IMR-90 (cell line): ENCODE data around the gene PDS5A. TPM values are rescaled to one million over a fixed set of nuclear protein-coding genes. Genes with fewer than 3 reads are reported as not detected.

Experiments used
- ATAC-seq: fragments of 200-7000 bp; cut with Tn5 transposase; 2 replicates; pipeline ENCODE4 v1.9.1; 2020; ENCODE audit warnings: low read depth, mild to moderate bottlenecking, moderate library complexity
- BruUV-seq: library from RNA; stranded (reverse); fragments of 400-500 nt; replicated peaks from 2 replicates; lab custom pipeline; 2021; lab: Mats Ljungman, UMichigan
- CTCF ChIA-PET: fragments of 300-600 bp; formaldehyde crosslinking; extraction: SDS; loops from one replicate; lab custom pipeline; 2021; ENCODE audit warnings: antibody characterized with exemption; lab: Yijun Ruan, JAX
- POLR2A ChIA-PET: fragments of 300-600 bp; sonication (Branson Sonifier 250); formaldehyde crosslinking; loops from one replicate; lab custom pipeline; 2022; ENCODE audit warnings: antibody characterized with exemption; ENCODE audit not compliant: unreplicated experiment; lab: Charles Lee
- DNase-seq: peaks from one replicate; pipeline ENCODE4 v3.0.0; 2013
- H2AFZ ChIP-seq: replicated peaks from 2 replicates; pipeline ENCODE3; 2013; ENCODE audit warnings: low read length, mild to moderate bottlenecking; ENCODE audit not compliant: poor library complexity
- H2AK5ac ChIP-seq: 2 replicates; pipeline ENCODE4 v1.6.1; 2013; ENCODE audit warnings: low read depth, low read length, inconsistent platforms
- H2AK9ac ChIP-seq: replicated peaks from 2 replicates; pipeline ENCODE3; 2013; ENCODE audit warnings: mild to moderate bottlenecking, low read depth, low read length, moderate library complexity; ENCODE audit not compliant: poor library complexity
- H2BK120ac ChIP-seq: 2 replicates; pipeline ENCODE4 v1.6.1; 2013; ENCODE audit warnings: low read depth, low read length, inconsistent platforms
- H2BK15ac ChIP-seq: 3 replicates; pipeline ENCODE4 v1.6.1; 2013; ENCODE audit warnings: low read depth, low read length, inconsistent platforms
- H2BK20ac ChIP-seq: 2 replicates; pipeline ENCODE4 v1.6.1; 2013; ENCODE audit warnings: low read depth, mild to moderate bottlenecking, inconsistent platforms, low read length, moderate library complexity
- H2BK5ac ChIP-seq: 2 replicates; pipeline ENCODE4 v1.6.1; 2013; ENCODE audit warnings: mild to moderate bottlenecking, low read depth, low read length, inconsistent platforms; ENCODE audit not compliant: poor library complexity, severe bottlenecking
- H3K14ac ChIP-seq: replicated peaks from 2 replicates; pipeline ENCODE4 v1.6.1; 2013; ENCODE audit warnings: low read depth, low read length, inconsistent platforms
- H3K18ac ChIP-seq: 2 replicates; pipeline ENCODE4 v1.6.1; 2013; ENCODE audit warnings: low read depth, low read length, control low read depth
- H3K23ac ChIP-seq: 2 replicates; pipeline ENCODE4 v1.6.1; 2013; ENCODE audit warnings: low read depth, low read length, inconsistent platforms
- H3K27ac ChIP-seq: 2 replicates; pipeline ENCODE4 v1.5.1; 2013; ENCODE audit warnings: mild to moderate bottlenecking, control low read depth, low read length; ENCODE audit not compliant: insufficient read depth
- H3K27me3 ChIP-seq: 2 replicates; pipeline ENCODE4 v1.6.1; 2013; ENCODE audit warnings: low read length; ENCODE audit not compliant: control insufficient read depth, insufficient read depth
- H3K36me3 ChIP-seq: 2 replicates; pipeline ENCODE4 v1.6.1; 2013; ENCODE audit warnings: low read length, mixed read lengths; ENCODE audit not compliant: control insufficient read depth, insufficient read depth
- H3K4ac ChIP-seq: 2 replicates; pipeline ENCODE4 v1.6.1; 2013; ENCODE audit warnings: low read depth, low read length, inconsistent platforms
- H3K4me1 ChIP-seq: 2 replicates; pipeline ENCODE4 v1.6.1; 2013; ENCODE audit warnings: low read length, mixed read lengths; ENCODE audit not compliant: control insufficient read depth, insufficient read depth
- H3K4me2 ChIP-seq: 2 replicates; pipeline ENCODE4 v1.6.1; 2013; ENCODE audit warnings: low read depth, mild to moderate bottlenecking, control low read depth, low read length, moderate library complexity
- H3K4me3 ChIP-seq: 2 replicates; pipeline ENCODE4 v1.5.1; 2013; ENCODE audit warnings: low read depth, mild to moderate bottlenecking, control low read depth, low read length, moderate library complexity; ENCODE audit not compliant: insufficient read depth
- H3K56ac ChIP-seq: 2 replicates; pipeline ENCODE4 v1.6.1; 2013; ENCODE audit warnings: low read length, inconsistent platforms; ENCODE audit not compliant: insufficient read depth; ENCODE audit errors: extremely low read depth
- H3K79me1 ChIP-seq, 2 experiments: 2 replicates each; pipeline ENCODE4 v1.6.1; 2013; ENCODE audit warnings: low read length in 2 of 2, inconsistent platforms in 1 of 2, low read depth in 1 of 2
- H3K9ac ChIP-seq: 2 replicates; pipeline ENCODE4 v1.6.1; 2013; ENCODE audit warnings: low read depth, low read length, control low read depth
- H3K9me1 ChIP-seq: 2 replicates; pipeline ENCODE4 v1.6.1; 2013; ENCODE audit warnings: low read length, inconsistent platforms; ENCODE audit not compliant: insufficient read depth
- H3K9me3 ChIP-seq: 2 replicates; pipeline ENCODE4 v1.6.1; 2013; ENCODE audit warnings: low read length; ENCODE audit not compliant: control insufficient read depth, insufficient read depth
- H4K20me1 ChIP-seq: 2 replicates; pipeline ENCODE4 v1.6.1; 2013; ENCODE audit warnings: low read length, inconsistent platforms; ENCODE audit not compliant: insufficient read depth
- H4K5ac ChIP-seq: 2 replicates; pipeline ENCODE4 v1.6.1; 2013; ENCODE audit warnings: mild to moderate bottlenecking, low read depth, low read length, control low read depth
- H4K8ac ChIP-seq, 2 experiments: 2 replicates each; pipeline ENCODE4 v1.6.1; 2013; ENCODE audit warnings: low read depth in 2 of 2, low read length in 2 of 2, control low read depth in 1 of 2, inconsistent platforms in 1 of 2
- H4K91ac ChIP-seq: 2 replicates; pipeline ENCODE4 v1.6.1; 2013; ENCODE audit warnings: low read depth, low read length, inconsistent platforms; ENCODE audit not compliant: insufficient read depth
- BHLHE40 ChIP-seq: fragments of 150-350 bp; IDR thresholded peaks from 2 replicates; pipeline ENCODE4 v1.6.1; 2016; ENCODE audit warnings: mild to moderate bottlenecking, low read depth, low read length
- CHD1 ChIP-seq: IDR thresholded peaks from 2 replicates; pipeline ENCODE4 v1.6.1; 2012; ENCODE audit warnings: low read depth, low read length, improper control_type of control experiment
- CTCF ChIP-seq: conservative IDR thresholded peaks from 2 replicates; pipeline ENCODE4 v1.5.1; 2012; ENCODE audit warnings: mild to moderate bottlenecking, low read depth, low read length, improper control_type of control experiment
- FOS ChIP-seq: fragments of 150-350 bp; IDR thresholded peaks from 2 replicates; pipeline ENCODE4 v1.6.1; 2016; ENCODE audit warnings: low read depth, low read length
- MAFK ChIP-seq: IDR thresholded peaks from 2 replicates; pipeline ENCODE4 v1.6.1; 2012; ENCODE audit warnings: low read depth, low read length, improper control_type of control experiment
- WGBS, 2 experiments: methylation state at CpG; one replicate each; pipeline versions ENCODE4 v1.1.5 to v1.1.7; 2013; ENCODE audit warnings: missing lambda C conversion rate in 2 of 2; ENCODE audit not compliant: insufficient read length in 1 of 2; ENCODE audit errors: extremely low coverage in 2 of 2; 5-methylcytosine and 5-hydroxymethylcytosine counted together
- dilution Hi-C: fragments of 300-500 bp; cut with HindIII; formaldehyde crosslinking; loops from one replicate; pipeline ENCODE4 v1.14.3; 2018; ENCODE audit warnings: low sequenced_read_pairs; ENCODE audit not compliant: unreplicated experiment
- in situ Hi-C: fragments of 300-500 bp; cut with MboI; formaldehyde crosslinking; loops from 3 replicates; pipeline ENCODE4 v1.14.3; 2019; ENCODE audit warnings: low sequenced_read_pairs, inconsistent platforms, mixed read lengths
- intact Hi-C: fragments of 100-400 bp; cut with micrococcal nuclease; formaldehyde crosslinking; loops from 2 replicates; pipeline ENCODE4 v1.10.0; 2022
- polyA plus RNA-seq, 3 experiments: library from polyadenylated mRNA; depleted of rRNA; stranded (reverse); fragments of >200 nt; gene quantifications; 2 replicates each; pipeline ENCODE4 v1.2.3, GENCODE V29; 2012; ENCODE audit warnings: low replicate concordance in 1 of 3
- total RNA-seq: library from RNA; depleted of rRNA; stranded (reverse); fragments of >200 nt; gene quantifications from 2 replicates; pipeline ENCODE4 v1.2.3, GENCODE V29; 2012
- TF ChIP-seq, protein P1 (sequence below): fragments of 150-350 bp; IDR thresholded peaks from 2 replicates; pipeline ENCODE4 v1.6.1; 2016; ENCODE audit warnings: low read depth, mild to moderate bottlenecking, low read length, moderate library complexity, borderline replicate concordance

The PDS5A gene
- total and polyA plus RNA-seq, 2 of the 4 experiments (the other 2 are of a cell fraction), result 16.3 to 33.5 TPM

GRCh38 chr4:39825741-39826231 is 151.9 kb downstream of the PDS5A start:
- 0 out of 4 replicates have a peak overlapping the region, but pooled peaks of 1 of the 2 experiments have one; percentile 30 for H4K8ac ChIP-seq
- H3K9me1 ChIP-seq, result peaks cover 5% of the 10 kb centered on the region
- H3K4me1 ChIP-seq, result 0 out of 2 replicates have a peak, but pooled peaks cover 2% of the 10 kb centered on the region
- 100% methylated on average over 1 of the region's 7 CpGs; no CpG with 5 or more reads in 1 of the 2 experiments for WGBS, 2 experiments
- H3K18ac ChIP-seq, result no peak overlapping the region
- H2BK5ac ChIP-seq, result no peak overlapping the region
- peak; percentile 77 for ATAC-seq
- no peak overlapping the region for H2BK20ac ChIP-seq
- peak; percentile 71 for DNase-seq
- POLR2A ChIA-PET, result interaction anchor here (0.5 to 0.6 kb wide), 2 partner anchors 11 to 749 kb away, joined by 3 to 6 read pairs; no protein-coding TSS in a partner anchor
- CTCF ChIA-PET, result interaction anchor here (0.6 kb wide), 2 partner anchors 20 to 42 kb away, joined by 3 to 5 read pairs; no protein-coding TSS in a partner anchor
- H2AK5ac ChIP-seq, result peak overlapping the region; percentile 48; the same call in 1 of the 2 replicates
- H3K14ac ChIP-seq, result 0 out of 2 replicates have a peak overlapping the region, but pooled peaks have one; percentile 36
- H2AFZ ChIP-seq, result no peak overlapping the region
- no peak overlapping the region for H3K9ac ChIP-seq
- no peak for TF ChIP-seq CHD1
- TF ChIP-seq MAFK, result no peak
- TF ChIP-seq BHLHE40, result no peak
- TF ChIP-seq, protein P1, sequence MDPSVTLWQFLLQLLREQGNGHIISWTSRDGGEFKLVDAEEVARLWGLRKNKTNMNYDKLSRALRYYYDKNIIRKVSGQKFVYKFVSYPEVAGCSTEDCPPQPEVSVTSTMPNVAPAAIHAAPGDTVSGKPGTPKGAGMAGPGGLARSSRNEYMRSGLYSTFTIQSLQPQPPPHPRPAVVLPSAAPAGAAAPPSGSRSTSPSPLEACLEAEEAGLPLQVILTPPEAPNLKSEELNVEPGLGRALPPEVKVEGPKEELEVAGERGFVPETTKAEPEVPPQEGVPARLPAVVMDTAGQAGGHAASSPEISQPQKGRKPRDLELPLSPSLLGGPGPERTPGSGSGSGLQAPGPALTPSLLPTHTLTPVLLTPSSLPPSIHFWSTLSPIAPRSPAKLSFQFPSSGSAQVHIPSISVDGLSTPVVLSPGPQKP, result no peak
- TF ChIP-seq CTCF, result no peak
- no peak for TF ChIP-seq FOS
- no peaks in the 10 kb centered on the region for H3K9me3 ChIP-seq
- no peak overlapping the region for H4K91ac ChIP-seq
- no peak overlapping the region for H3K56ac ChIP-seq
- H4K5ac ChIP-seq, result no peak overlapping the region
- H3K4me2 ChIP-seq, result no peak overlapping the region
- BruUV-seq, result no TSS peak
- H3K4me3 ChIP-seq, result no peak overlapping the region
- H2BK15ac ChIP-seq, result no peak overlapping the region
- H4K20me1 ChIP-seq, result no peaks in the 10 kb centered on the region; the same call in 1 of the 2 replicates
- H3K23ac ChIP-seq, result no peak overlapping the region
- peaks cover 0 to 10% of the 10 kb centered on the region in 2 experiments; a peak in 1 of 4 replicates for H3K79me1 ChIP-seq
- dilution Hi-C loops, result no loop called here
- no peak overlapping the region for H2AK9ac ChIP-seq
- no peak overlapping the region for H3K27ac ChIP-seq
- no peak overlapping the region for H2BK120ac ChIP-seq
- no peak overlapping the region; the same call in 1 of the 2 replicates for H3K4ac ChIP-seq
- peaks cover 18% of the 10 kb centered on the region for H3K36me3 ChIP-seq
- H3K27me3 ChIP-seq, result no peaks in the 10 kb centered on the region
- in situ Hi-C loops, result no loop called here
- intact Hi-C loops, result no loop called here
